K562 (cell line): ENCODE data around the gene GAL3ST2. TPM values are rescaled to one million over a fixed set of nuclear protein-coding genes. Genes with fewer than 3 reads are reported as not detected.

Experiments used
- ATAC-seq: fragments of 200-7000 bp; cut with Tn5 transposase; 3 replicates; pipeline ENCODE4 v1.9.1; 2020; ENCODE audit warnings: moderate library complexity
- BruUV-seq: library from RNA; stranded (reverse); fragments of 400-500 nt; replicated peaks from 2 replicates; lab custom pipeline; 2021; lab: Mats Ljungman, UMichigan
- CTCF ChIA-PET: fragments of 300-600 bp; formaldehyde crosslinking; extraction: SDS; loops from one replicate; lab custom pipeline; 2021; ENCODE audit warnings: low intra/inter-chr PET ratio; lab: Yijun Ruan, JAX
- POLR2A ChIA-PET: fragments of 300-600, 350-650 bp; sonication (Branson Sonifier 250); formaldehyde crosslinking; extraction: SDS; loops from one replicate; lab custom pipeline; 2021; ENCODE audit warnings: antibody characterized with exemption, inconsistent platforms; lab: Yijun Ruan, JAX
- DNase-seq, 4 experiments: peaks; one replicate each; pipeline versions ENCODE4 v3.0.0 to v3.0.0-alpha.2; 2011 to 2018; ENCODE audit warnings: low spot score in 3 of 4, mixed read lengths in 3 of 4; ENCODE audit errors: extremely low read depth in 1 of 4
- FAIRE-seq: peaks from 2 replicates; lab custom pipeline; 2011; peaks lifted over from hg19 to GRCh38; lab: Jason Lieb, UNC
- H2AFZ ChIP-seq: 2 replicates; pipeline ENCODE4 v1.6.0; 2011; ENCODE audit warnings: low read depth, low read length, control low read depth, inconsistent platforms
- H3K27ac ChIP-seq: fragments of 200-600 bp; 3 replicates; pipeline ENCODE4 v1.8.0; 2011; ENCODE audit warnings: low read depth, mild to moderate bottlenecking, control low read depth, inconsistent platforms, low read length, moderate library complexity, mixed read lengths; ENCODE audit errors: extremely low read depth
- H3K27me3 ChIP-seq, 2 experiments: fragments of 300-600 bp in 1 of 2; 2 replicates in 1 of 2; 3 replicates in 1 of 2; pipeline versions ENCODE4 v1.6.0 to v1.8.0; 2011; ENCODE audit warnings: inconsistent platforms in 2 of 2, low read length in 2 of 2, mild to moderate bottlenecking in 1 of 2, mixed read lengths in 1 of 2, moderate library complexity in 1 of 2; ENCODE audit not compliant: control insufficient read depth in 2 of 2, insufficient read depth in 2 of 2
- H3K36me3 ChIP-seq: fragments of 300-600 bp; 3 replicates; pipeline ENCODE4 v1.8.0; 2011; ENCODE audit warnings: mild to moderate bottlenecking, low read length, inconsistent platforms; ENCODE audit not compliant: control insufficient read depth, insufficient read depth
- H3K4me1 ChIP-seq, 2 experiments: fragments of 200-600 bp in 1 of 2; replicated peaks in 1 of 2; 2 replicates in 1 of 2; 3 replicates in 1 of 2; pipeline versions ENCODE4 v1.5.1 to v1.8.0; 2011; ENCODE audit warnings: inconsistent platforms in 2 of 2, low read length in 2 of 2, mild to moderate bottlenecking in 1 of 2, mixed read lengths in 1 of 2, moderate library complexity in 1 of 2; ENCODE audit not compliant: control insufficient read depth in 2 of 2, insufficient read depth in 2 of 2
- H3K4me2 ChIP-seq: 2 replicates; pipeline ENCODE4 v1.6.1; 2011; ENCODE audit warnings: low read length, control low read depth, inconsistent platforms, mixed read lengths; ENCODE audit not compliant: insufficient read depth
- H3K4me3 ChIP-seq: fragments of 200-600 bp; sonication (generic), shearing (Covaris generic); 2 replicates; pipeline ENCODE4 v1.5.1; 2016; ENCODE audit warnings: control low read depth, inconsistent platforms
- H3K79me2 ChIP-seq: fragments of 200-600 bp; 3 replicates; pipeline ENCODE4 v1.8.0; 2011; ENCODE audit warnings: low read length, inconsistent platforms; ENCODE audit not compliant: control insufficient read depth, insufficient read depth
- H3K9ac ChIP-seq, 2 experiments: 2 replicates each; pipeline versions ENCODE4 v1.6.0 to v1.6.1; 2011; ENCODE audit warnings: low read depth in 2 of 2, low read length in 2 of 2, control low read depth in 1 of 2, inconsistent platforms in 1 of 2, mild to moderate bottlenecking in 1 of 2, mixed read lengths in 1 of 2; ENCODE audit not compliant: insufficient read depth in 1 of 2
- H3K9me1 ChIP-seq: one replicate; pipeline ENCODE4 v1.6.0; 2011; ENCODE audit warnings: inconsistent platforms, mild to moderate bottlenecking, low read length, moderate library complexity; ENCODE audit not compliant: control insufficient read depth, insufficient read depth
- H3K9me3 ChIP-seq: replicated peaks from 2 replicates; pipeline ENCODE4 v1.5.1; 2011; ENCODE audit warnings: low read depth, low read length, inconsistent platforms; ENCODE audit not compliant: control insufficient read depth, insufficient read depth
- H4K20me1 ChIP-seq: replicated peaks from 2 replicates; pipeline ENCODE4 v1.6.1; 2011; ENCODE audit warnings: low read length, inconsistent platforms, mixed read lengths; ENCODE audit not compliant: control insufficient read depth, insufficient read depth
- CBFA2T3 ChIP-seq: fragments of 450-650 bp; IDR thresholded peaks from 2 replicates; pipeline ENCODE4 v1.6.1; 2017
- JUN ChIP-seq, 2 experiments: sonication (generic) in 1 of 2; formaldehyde crosslinking in 1 of 2; IDR thresholded peaks; 2 replicates each; pipeline versions ENCODE4 v1.6.1 to v1.8.0; 2012 to 2022; ENCODE audit warnings: borderline replicate concordance in 2 of 2, mild to moderate bottlenecking in 2 of 2, improper control_type of control experiment in 1 of 2, low read depth in 1 of 2, low read length in 1 of 2, missing genetic modification reagents in 1 of 2
- MYC ChIP-seq, 2 experiments: fragments of 250-450 bp in 1 of 2; sonication (Bioruptor Pico) in 1 of 2; IDR thresholded peaks; 2 replicates each; pipeline versions ENCODE4 v1.5.1 to v1.6.1; 2012 to 2021; ENCODE audit warnings: low read depth in 2 of 2, borderline replicate concordance in 1 of 2, improper control_type of control experiment in 1 of 2, low read length in 1 of 2, mild to moderate bottlenecking in 1 of 2, moderate library complexity in 1 of 2
- NFXL1 ChIP-seq: fragments of 450-650 bp; formaldehyde crosslinking; IDR thresholded peaks from 2 replicates; pipeline ENCODE4 v1.4.0; 2021; ENCODE audit warnings: mild to moderate bottlenecking
- NR0B1 ChIP-seq: fragments of 450-650 bp; IDR thresholded peaks from one replicate; pipeline ENCODE4 v1.6.1; 2018; ENCODE audit warnings: mild to moderate bottlenecking, moderate library complexity; ENCODE audit not compliant: partially characterized antibody
- NR2C2 ChIP-seq, 2 experiments: fragments of 200-800 bp in 1 of 2; sonication (Bioruptor generic) in 1 of 2; sonication (generic) in 1 of 2; formaldehyde crosslinking in 1 of 2; IDR thresholded peaks; 2 replicates each; pipeline versions ENCODE4 v1.6.1 to v1.8.0; 2016 to 2022; ENCODE audit warnings: mild to moderate bottlenecking in 1 of 2, missing compliant biosample characterization in 1 of 2, missing genetic modification characterization in 1 of 2, missing genetic modification reagents in 1 of 2
- POLR2AphosphoS5 ChIP-seq: IDR thresholded peaks from 2 replicates; pipeline ENCODE4 v1.6.1; 2011; ENCODE audit warnings: mild to moderate bottlenecking, low read depth, low read length, moderate library complexity; ENCODE audit not compliant: control insufficient read depth, insufficient read depth
- PTBP1 ChIP-seq: fragments of 200-400 bp; formaldehyde crosslinking; IDR thresholded peaks from 2 replicates; pipeline ENCODE4 v1.6.1; 2017; ENCODE audit warnings: low read depth, low read length
- PTTG1 ChIP-seq: fragments of 450-650 bp; IDR thresholded peaks from 2 replicates; pipeline ENCODE4 v1.6.1; 2016; ENCODE audit warnings: low read depth, mild to moderate bottlenecking, missing genetic modification characterization, missing compliant biosample characterization
- SMARCC2 ChIP-seq: fragments of 450-650 bp; IDR thresholded peaks from 2 replicates; pipeline ENCODE4 v1.6.1; 2017; ENCODE audit warnings: antibody characterized with exemption, moderate library complexity, mild to moderate bottlenecking, low read depth
- ZBTB7A ChIP-seq: IDR thresholded peaks from 2 replicates; pipeline ENCODE4 v1.6.1; 2011; ENCODE audit warnings: low read depth, mild to moderate bottlenecking, low read length, moderate library complexity, borderline replicate concordance; ENCODE audit not compliant: control insufficient read depth
- ZBTB8A ChIP-seq: fragments of 450-650 bp; IDR thresholded peaks from 2 replicates; pipeline ENCODE4 v1.6.1; 2018; ENCODE audit warnings: mild to moderate bottlenecking, moderate library complexity; ENCODE audit not compliant: partially characterized antibody
- WGBS: fragments of 100-300 bp; shearing (Covaris generic); methylation state at CpG from one replicate; pipeline ENCODE4 v1.1.6; 2016; ENCODE audit warnings: low coverage, mixed read lengths; ENCODE audit not compliant: insufficient coverage; ENCODE audit errors: missing lambda C conversion rate; 5-methylcytosine and 5-hydroxymethylcytosine counted together
- in situ Hi-C: fragments of 300-500 bp; cut with MboI; formaldehyde crosslinking; loops from 4 replicates; pipeline ENCODE4 v1.15.0; 2018; ENCODE audit warnings: inconsistent platforms, mixed read lengths
- intact Hi-C: fragments of 100-400 bp; cut with micrococcal nuclease; formaldehyde crosslinking; loops from 2 replicates; pipeline ENCODE4 v1.14.2; 2022
- polyA plus RNA-seq, 8 experiments: library from polyadenylated mRNA; depleted of rRNA in 4 of 8; stranded (reverse) in 5 of 8; unstranded in 3 of 8; fragments of >200 nt; fragmentation: Nextera tagmentation in 2 of 8; fragmentation: Illumina TruSeq in 1 of 8; extraction: Ambion mirVana in 2 of 8; extraction: Trizol in 1 of 8; gene quantifications; 2 replicates each; pipeline versions ENCODE4 v1.2.1 to v1.2.3, GENCODE V29; 2011 to 2014; ENCODE audit warnings: inconsistent platforms in 1 of 8, missing spikeins in 1 of 8
- total RNA-seq, 7 experiments: library from RNA; depleted of rRNA in 6 of 7; stranded (reverse); fragments of >200 nt in 6 of 7; fragmentation: Illumina TruSeq in 2 of 7; extraction: Trizol in 2 of 7; gene quantifications; 2 replicates each; pipeline versions ENCODE4 v1.2.1 to v1.2.3, GENCODE V29; 2011 to 2021; ENCODE audit warnings: low replicate concordance in 1 of 7
- TF ChIP-seq, protein P1 (sequence below): fragments of 250-450 bp; sonication (Bioruptor Pico); IDR thresholded peaks from 2 replicates; pipeline ENCODE4 v1.4.0; 2020; ENCODE audit warnings: mild to moderate bottlenecking, moderate library complexity

GAL3ST2 gene
- total and polyA plus RNA-seq, 9 of the 15 experiments (the other 6 are each of a cell fraction or from before 2014, with no cell fraction given): 0.42 TPM; not detected in 8

- Histone ChIP-seq H4K20me1 (no peaks in the 10 kb centered on the region), H3K9ac (peak overlapping the region in 1 of 2 experiments; percentile 68; a peak in 2 of 4 replicates), H3K79me2 (peaks cover 15% of the 10 kb centered on the region; the same call in 2 of the 3 replicates), H3K4me2 (no peak overlapping the region), H3K9me1 (no peaks in the 10 kb centered on the region), H3K27ac (peak overlapping the region; percentile 54; the same call in 1 of the 3 replicates), H3K36me3 (no peaks in the 10 kb centered on the region), H3K9me3 (no peaks in the 10 kb centered on the region), H3K4me1 (peaks cover 8 to 39% of the 10 kb centered on the region in 2 experiments), H2AFZ (peak overlapping the region; percentile 59), H3K4me3 (no peak overlapping the region), H3K27me3 (no peaks in the 10 kb centered on the region)
- in situ Hi-C loops: no loop called here
- BruUV-seq: no TSS peak
- ChIA-PET CTCF (no interaction called here), POLR2A (no interaction called here)
- intact Hi-C loops: no loop called here
- no peak for DNase-seq
- no peak for ATAC-seq
- FAIRE-seq: no peak
- 40% methylated on average over 3 of the region's 29 CpGs for WGBS
- TF ChIP-seq PTBP1: 0 out of 2 replicates have a peak, but pooled peaks have one; percentile 60
- TF ChIP-seq SMARCC2: no peak
- no peak for TF ChIP-seq PTTG1 (tag)
- peak; percentile 33; the same call in 1 of the 2 replicates for TF ChIP-seq ZBTB7A
- TF ChIP-seq ZBTB8A: no peak
- no peak for TF ChIP-seq JUN (IDR thresholded peaks at IDR 0.05; ENCODE audit: borderline replicate concordance, low read depth, low read length)
- TF ChIP-seq JUN (CRISPR knock-in tag; IDR thresholded peaks at IDR 0.05; ENCODE audit: borderline replicate concordance): no peak
- TF ChIP-seq, protein P1, sequence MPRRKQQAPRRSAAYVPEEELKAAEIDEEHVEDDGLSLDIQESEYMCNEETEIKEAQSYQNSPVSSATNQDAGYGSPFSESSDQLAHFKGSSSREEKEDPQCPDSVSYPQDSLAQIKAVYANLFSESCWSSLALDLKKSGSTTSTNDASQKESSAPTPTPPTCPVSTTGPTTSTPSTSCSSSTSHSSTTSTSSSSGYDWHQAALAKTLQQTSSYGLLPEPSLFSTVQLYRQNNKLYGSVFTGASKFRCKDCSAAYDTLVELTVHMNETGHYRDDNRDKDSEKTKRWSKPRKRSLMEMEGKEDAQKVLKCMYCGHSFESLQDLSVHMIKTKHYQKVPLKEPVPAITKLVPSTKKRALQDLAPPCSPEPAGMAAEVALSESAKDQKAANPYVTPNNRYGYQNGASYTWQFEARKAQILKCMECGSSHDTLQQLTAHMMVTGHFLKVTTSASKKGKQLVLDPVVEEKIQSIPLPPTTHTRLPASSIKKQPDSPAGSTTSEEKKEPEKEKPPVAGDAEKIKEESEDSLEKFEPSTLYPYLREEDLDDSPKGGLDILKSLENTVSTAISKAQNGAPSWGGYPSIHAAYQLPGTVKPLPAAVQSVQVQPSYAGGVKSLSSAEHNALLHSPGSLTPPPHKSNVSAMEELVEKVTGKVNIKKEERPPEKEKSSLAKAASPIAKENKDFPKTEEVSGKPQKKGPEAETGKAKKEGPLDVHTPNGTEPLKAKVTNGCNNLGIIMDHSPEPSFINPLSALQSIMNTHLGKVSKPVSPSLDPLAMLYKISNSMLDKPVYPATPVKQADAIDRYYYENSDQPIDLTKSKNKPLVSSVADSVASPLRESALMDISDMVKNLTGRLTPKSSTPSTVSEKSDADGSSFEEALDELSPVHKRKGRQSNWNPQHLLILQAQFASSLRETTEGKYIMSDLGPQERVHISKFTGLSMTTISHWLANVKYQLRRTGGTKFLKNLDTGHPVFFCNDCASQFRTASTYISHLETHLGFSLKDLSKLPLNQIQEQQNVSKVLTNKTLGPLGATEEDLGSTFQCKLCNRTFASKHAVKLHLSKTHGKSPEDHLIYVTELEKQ (CRISPR knock-in tag): no peak
- no peak for TF ChIP-seq NFXL1 (CRISPR knock-in tag)
- TF ChIP-seq NR0B1: no peak
- no peak for TF ChIP-seq CBFA2T3
- TF ChIP-seq POLR2AphosphoS5: no peak
- TF ChIP-seq MYC (IDR thresholded peaks at IDR 0.05; ENCODE audit: low read depth, low read length): no peak
- TF ChIP-seq MYC (CRISPR knock-in tag; IDR thresholded peaks at IDR 0.05; ENCODE audit: borderline replicate concordance, low read depth): no peak
- TF ChIP-seq NR2C2 (CRISPR knock-in tag; IDR thresholded peaks at IDR 0.05): no peak
- peak; percentile 42; the same call in 1 of the 2 replicates for TF ChIP-seq NR2C2 (tag; IDR thresholded peaks at IDR 0.05)
Measured at GRCh38 chr2:241842620-241843211, 66.1 kb downstream of the GAL3ST2 start.
